DMS153 (cell line): ENCODE measurements around the gene TBCD.
"Not testable (repeated sequence)": the region's sequence is repeated elsewhere in the genome, so short reads cannot be mapped to it uniquely, and the experiment has no call there.

Source experiments
- DNase-seq: peaks from one replicate; lab custom pipeline; 2025; lab: John Stamatoyannopoulos, UW

Gene TBCD

DNA sequence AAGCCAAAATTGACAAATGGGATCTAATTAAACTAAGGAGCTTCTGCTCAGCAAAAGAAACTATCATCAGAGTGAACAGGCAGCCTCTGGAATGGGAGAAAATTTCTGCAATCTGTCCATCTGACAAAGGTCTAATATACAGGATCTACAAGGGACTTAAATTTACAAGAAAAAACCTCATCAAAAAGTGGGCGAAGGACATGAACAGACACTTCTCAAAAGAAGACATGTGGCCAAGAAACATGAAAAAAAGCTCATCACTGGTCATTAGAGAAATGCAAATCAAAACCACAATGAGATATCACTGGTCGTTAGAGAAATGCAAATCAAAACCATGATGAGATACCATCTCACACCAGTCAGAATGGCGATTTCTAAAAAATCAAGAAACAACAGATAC is 203.2 kb downstream of the TBCD start:
- not testable (repeated sequence) for DNase-seq

DNA sequence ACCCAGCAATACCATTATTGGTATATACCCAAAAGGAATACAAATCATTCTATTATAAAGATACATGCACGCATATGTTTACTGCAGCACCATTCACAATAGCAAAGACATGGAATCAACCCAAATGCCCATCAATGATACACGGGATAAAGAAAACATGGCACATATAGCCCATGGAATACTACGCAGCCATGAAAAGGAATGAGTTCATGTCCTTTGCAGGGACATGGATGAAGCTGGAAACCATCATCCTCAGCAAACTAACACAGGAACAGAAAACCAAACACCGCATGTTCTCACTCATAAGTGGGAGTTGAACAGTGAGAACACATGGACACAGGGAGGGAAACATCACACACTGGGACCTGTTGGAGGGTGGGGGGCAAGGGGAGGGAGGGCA is 203.8 kb downstream of the TBCD start:
- not testable (repeated sequence) for DNase-seq

DNA sequence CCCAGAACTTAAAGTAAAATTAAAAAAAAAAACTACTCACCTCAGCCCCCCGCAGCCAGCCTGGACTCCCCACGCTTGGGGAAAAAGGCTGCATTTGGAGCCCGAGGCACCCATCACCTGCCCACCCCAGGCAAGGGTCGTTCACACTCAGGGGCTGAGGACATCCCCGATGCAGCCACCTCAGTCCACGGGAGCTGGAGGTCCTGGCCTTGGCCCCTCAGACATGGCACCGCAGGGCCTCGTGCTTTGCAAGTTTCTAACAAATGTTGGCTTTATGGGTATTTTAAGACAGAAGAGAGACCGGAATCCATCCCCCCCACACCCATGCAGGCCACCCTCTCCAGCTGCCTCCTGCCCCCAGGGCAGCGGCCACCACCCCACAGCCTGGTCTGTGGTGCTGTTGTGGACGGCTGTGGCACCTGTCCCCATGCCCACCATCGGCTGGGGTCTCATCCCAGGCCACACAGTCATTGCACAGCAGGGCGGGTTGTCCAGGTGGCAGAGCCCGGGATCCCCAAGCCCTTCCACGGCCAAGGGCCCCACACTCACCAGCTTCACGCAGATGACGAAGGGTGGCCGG is 204.4 kb downstream of the TBCD start:
- no peak for DNase-seq

DNA sequence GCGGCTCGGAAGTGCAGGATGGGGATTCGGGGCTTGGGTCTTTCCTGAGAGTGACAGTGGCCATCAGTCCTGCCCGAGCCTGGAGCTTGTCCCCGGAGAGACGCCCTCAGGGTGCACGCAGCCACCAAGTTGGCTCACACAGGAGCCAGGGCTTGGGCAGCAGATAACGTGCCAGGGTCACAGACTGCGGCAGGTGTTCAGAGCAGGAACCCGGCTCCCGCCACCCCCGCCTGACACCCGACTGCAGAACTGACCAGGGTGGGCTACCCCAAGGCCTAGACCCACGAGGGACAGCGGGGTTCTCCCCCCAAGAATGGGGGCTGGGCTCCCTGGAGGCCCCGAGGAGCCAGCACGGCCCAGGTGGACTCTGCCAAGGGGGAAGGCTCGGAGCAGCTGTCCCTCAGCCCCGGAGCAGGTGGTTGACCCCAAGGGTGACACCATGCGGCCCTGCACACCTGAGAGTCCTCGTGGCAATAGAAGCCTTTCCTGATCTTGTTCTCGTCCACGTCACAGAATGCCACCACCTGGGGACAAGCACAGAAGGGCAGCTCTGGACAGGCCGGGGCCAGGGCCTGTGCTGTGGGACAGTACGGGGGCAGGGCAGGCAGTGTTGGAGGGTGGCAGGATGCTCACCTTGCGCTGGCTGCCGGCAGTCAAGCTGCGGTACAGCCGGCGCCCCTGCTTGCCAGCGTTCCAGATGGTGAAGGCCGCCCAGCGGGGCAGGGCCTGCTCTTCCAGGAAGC is 205.0 kb downstream of the TBCD start:
- DNase-seq = no peak

DNA sequence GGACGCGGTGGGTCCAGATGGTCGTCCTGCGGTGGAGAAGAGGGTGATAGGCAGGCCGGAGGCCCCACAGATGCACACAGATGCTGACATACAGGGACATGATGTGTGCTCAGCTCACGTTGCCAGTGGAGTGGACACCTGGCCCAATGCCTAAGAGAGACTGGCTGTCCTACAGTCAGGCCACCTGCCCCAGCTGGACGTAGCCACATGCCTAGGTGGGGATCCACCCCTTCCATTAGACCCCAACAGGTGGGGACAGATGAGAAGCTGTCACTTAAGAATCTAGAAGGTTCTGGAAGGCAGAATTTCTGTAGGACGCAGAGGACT is 205.6 kb downstream of the TBCD start:
- DNase-seq = no peak

DNA sequence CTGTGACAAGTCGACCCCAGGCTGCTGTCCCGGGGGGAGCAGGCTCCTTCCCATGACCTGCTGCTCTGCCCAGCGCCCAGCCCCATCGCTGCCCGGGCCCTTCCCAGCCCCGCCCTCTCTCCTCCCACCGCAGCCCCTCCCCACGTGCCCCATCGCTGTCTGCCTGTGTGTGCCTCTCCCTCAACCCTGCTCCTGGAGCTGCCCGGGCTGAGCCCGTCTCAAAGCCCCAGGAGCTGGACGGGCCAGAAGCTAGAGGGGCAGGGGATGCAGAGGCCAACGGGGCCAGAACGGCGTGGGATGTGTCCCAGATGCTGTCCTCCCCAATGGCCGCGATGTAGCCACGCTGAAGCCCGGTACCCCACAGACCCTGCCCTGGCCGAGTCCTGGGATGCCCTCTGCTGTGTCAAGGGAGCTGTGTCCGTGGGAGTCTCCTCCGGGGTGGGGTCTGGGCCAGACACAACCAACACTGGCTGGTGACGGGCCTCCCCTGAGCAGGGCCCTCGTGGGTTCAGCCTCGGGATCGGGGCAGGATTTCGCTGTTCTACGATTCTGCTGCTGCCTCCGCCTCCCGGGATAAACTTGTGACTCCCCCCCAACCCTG is 206.2 kb downstream of the TBCD start:
- DNase-seq = no peak

DNA sequence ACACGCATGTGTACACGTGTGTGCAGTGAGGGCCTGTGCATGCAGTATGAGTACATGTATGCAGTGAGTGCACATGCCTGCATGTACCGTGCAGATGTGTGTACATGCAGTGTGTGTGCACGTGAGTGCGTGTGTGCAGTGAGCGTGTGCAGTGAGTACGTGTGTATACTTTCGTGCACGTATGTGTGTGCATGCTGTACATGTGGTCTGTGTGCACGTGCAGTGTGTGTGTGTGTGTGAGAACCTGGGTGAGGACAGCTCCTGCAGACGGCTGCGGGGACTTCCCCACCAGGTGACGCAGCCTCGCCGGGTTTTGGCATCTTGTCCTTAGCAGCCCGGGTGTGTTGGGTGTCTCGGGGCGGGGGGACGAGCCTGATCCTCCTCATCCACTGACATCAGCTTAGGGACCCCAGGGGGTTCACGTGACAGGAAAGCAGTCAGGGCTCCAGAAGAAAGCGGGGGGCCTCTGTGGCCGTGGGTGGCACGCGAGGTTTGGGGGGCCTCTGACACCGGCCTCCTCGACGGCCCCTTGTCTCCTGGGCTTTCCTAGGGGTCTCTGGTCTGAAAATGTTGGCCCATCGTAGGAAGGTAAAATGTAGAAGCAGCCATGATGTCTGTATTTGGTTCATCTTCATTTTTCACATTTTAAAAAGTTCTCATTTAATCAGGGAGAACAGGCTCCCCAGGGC is 207.5 kb downstream of the TBCD start:
- DNase-seq = no peak

DNA sequence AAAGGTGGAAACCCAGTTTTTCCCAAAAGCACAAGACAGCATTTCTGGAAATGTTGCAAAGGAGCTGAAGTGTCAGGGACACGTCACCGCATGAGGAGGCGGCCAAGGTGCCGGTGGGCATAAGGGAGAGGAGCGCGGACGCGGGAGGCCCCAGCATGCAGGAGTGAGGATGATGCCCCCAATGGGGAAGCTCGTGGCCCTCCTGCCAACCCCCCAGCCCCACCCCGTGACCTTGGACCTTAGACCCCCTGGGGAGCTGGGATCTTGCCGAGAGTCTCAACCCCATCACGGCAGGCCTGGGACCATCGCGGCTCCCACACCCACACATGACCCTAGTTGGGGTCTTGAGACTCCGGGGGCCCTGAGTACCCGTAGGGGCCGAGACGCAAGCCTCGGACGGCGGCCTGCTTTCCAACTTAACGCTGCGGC is 208.1 kb downstream of the TBCD start:
- no peak for DNase-seq

DNA sequence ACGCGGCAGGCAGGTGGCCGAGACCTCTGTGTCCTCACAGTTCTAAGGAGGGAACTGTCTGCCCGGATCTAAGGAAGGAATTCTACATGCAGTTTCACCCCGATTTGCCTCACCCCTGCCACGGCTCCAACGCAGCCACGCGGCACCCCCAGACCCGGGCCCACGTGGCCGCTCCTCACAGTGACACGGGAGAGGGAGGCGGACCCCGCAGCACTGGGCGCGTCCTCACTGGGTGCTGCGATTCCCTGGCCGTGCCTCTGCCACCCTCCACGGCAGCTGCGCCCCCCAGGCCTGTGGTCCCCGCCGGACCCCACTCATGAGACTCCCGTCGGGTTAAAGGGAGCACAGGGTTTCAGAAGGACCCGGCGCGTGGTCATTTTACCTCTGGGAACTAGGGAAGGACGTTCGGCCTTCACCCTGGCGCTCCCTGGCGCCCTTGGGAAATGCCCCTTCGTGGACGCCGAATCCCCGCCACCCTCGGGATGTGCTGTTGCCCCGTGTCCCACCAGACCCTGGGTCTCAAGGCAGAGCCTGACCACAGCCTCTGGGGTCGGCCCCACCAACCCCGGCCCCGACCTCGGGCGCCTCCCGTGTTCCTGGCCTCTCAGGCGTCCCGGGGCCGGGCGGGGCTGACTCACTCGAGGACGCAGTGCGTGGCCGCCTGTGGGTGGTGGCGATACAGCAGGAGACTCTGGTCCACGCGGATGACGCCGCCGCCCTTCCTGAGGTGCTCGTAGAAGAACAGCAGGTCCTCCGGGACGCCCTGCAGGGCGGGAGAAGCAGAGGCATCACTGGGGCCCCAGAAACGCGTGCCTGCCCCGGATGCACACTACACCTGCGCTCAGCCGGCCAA is 208.8 kb downstream of the TBCD start:
- DNase-seq = no peak

DNA sequence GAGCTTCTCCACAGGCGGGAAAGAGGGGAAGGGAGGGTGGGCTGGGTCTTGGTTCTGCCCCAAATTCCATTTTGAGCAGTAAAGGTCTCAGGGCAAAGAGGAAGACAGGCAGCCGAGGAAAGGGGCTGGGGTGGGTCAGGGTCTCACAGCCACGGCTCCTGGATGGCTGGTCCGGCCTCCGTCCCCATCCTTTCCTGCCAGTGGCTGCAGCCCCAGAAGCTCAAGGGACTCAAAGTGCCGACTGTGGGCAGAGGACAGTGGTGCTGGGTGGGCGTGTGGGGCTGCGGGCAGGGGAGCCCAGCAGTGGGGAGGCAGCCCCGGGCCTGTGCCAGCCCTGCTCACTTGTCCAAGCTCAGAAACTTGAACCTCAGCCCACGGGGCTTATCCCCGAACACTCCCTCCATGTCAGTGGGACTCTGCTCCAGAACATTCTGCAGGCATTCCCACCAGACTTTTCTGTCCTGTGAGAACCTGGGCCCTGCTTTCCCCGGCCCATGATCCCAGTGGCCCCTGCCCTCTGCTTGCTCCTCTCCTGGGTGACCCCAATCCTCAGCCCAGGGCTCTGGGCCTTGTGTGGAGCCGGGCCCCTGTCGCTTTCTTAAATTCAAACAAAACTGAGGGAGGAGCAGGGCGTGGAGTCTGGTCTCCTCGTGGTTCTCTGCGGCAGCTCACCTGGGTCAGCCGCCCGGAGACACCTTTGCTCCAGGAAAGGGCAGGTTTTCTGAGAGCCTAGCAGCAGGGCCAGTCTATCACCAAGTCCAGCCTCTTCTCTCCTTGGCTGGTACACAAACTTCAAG is 209.7 kb downstream of the TBCD start:
- DNase-seq = no peak

DNA sequence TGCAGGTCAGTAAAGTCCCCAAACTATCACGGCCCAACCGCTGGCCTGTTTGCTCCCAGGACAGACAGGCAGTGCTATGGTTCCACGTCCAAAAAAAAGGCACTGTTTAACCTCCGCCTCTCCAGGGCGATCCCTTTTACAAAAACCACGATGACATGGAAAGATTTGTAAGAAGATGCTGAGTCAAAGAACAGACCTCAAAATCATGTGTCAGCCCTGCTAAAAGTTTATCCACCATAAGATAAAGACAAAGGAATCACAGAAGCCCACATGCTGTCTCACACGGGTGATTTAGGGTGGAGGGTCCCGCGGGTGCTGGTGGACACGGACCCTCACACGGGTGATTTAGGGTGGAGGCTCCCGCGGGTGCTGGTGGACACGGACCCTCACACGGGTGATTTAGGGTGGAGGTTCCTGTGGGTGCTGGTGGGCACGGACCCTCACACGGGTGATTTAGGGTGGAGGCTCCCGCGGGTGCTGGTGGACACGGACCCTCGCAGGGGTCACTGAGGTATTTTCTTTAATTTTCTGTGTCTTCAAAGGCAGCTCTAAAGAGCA is 210.4 kb downstream of the TBCD start:
- DNase-seq = no peak

DNA sequence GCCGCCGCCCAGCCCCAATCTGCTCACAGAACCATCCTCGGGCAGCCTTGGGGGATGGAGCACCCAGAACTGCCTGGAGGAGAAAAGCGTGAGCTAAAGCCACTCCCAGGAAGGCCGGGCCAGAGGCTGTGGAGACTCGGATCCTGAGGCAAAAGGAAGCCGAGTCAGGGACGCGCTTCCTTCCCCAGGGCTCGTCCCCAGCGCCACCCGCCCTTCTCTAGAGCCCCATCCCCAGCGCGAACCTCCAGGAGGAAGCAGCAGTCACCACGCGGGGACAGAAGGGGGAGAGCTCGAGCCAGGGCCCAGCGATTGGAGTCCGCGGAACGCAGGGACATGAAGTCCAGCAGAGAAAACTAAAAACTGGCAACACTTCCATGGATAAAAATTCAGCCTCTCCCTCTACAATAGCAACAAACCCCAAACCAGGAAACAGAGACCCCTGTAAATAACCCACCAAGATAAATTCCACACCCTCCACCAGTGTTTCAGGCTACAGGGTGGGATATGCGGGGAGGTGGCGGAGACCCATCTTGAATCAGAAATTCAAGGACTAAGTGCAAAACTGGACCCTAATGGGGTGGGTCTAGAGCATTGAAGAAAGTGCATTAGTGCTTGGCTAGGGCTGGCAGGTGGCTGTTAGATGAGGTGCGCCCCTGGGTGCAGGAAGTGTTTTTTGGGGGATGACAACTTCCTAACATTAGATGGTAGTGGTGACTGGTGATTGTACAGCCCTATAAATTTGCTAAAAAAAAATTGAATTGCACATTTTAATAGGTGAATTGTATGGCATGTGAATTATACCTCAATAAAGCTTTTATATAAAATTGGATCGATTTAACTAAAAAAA is 211.5 kb downstream of the TBCD start:
- peak; percentile 41 for DNase-seq

DNA sequence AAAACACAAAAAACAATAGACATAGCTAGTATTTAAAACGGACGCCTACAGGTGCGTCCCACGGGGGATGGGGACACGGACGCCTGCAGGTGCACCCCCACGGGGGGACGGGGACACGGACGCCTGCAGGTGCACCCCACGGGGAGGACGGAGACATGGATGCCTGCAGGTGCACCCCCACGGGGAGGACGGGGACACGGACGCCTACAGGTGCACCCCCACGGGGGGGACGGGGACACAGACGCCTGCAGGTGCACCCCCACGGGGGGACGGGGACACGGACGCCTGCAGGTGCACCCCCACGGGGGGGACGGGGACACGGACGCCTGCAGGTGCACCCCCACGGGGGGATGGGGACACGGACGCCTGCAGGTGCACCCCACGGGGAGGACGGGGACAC is 212.6 kb downstream of the TBCD start:
- DNase-seq = not testable (repeated sequence)

DNA sequence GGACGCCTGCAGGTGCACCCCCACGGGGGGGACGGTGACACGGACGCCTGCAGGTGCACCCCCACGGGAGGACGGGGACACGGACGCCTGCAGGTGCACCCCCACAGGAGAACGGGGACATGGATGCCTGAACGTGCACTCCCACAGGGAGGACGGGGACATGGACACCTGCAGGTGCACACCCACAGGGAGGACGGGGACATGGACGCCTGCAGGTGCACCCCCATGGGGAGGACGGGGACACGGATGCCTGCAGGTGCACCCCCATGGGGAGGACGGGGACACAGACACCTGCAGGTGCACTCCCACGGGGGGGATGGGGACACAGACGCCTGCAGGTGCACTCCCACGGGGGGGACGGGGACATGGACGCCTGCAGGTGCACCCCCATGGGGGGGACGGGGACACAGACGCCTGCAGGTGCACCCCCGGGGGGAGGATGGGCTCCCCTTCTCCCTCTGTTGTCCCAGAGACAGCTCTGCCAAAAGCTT is 213.0 kb downstream of the TBCD start:
- DNase-seq = no peak

DNA sequence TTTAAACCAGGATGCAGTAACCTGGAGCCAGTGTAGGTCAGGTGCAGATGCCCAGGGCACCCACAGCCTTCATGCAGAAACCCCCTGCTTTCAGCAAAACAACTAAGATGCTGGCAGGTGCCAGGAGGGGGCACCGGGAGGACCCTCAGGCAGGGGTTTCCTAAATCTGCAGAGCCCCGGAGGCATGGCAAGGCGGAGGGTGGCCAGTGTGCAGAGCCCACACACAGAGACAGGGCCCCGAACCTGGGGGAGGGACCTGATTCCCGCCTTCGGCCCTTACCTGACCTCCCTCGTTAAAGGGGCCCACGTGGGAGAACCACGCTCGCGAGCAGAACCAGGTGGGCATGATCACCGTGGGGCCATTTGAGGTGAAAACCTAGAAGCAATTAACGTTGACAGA is 213.5 kb downstream of the TBCD start:
- DNase-seq = no peak

DNA sequence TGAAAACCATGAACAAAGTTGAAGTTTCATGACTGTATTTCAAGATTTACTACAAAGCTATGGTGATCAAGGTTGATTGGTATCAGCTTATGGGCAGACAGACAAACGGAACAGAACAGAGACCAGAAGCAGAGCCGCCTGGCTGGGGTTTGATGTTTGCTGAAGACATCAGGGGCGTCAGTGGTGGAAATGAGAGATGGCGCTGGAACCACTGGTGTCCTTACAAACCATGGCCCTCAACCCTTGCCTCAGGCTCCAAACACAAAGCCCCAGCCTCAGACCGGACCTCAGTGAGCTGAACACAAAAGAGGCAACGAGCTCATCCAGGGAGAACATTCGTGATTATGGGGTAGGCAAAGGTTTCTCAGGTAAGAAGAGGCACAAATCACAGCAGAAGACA is 214.6 kb downstream of the TBCD start:
- no peak for DNase-seq

DNA sequence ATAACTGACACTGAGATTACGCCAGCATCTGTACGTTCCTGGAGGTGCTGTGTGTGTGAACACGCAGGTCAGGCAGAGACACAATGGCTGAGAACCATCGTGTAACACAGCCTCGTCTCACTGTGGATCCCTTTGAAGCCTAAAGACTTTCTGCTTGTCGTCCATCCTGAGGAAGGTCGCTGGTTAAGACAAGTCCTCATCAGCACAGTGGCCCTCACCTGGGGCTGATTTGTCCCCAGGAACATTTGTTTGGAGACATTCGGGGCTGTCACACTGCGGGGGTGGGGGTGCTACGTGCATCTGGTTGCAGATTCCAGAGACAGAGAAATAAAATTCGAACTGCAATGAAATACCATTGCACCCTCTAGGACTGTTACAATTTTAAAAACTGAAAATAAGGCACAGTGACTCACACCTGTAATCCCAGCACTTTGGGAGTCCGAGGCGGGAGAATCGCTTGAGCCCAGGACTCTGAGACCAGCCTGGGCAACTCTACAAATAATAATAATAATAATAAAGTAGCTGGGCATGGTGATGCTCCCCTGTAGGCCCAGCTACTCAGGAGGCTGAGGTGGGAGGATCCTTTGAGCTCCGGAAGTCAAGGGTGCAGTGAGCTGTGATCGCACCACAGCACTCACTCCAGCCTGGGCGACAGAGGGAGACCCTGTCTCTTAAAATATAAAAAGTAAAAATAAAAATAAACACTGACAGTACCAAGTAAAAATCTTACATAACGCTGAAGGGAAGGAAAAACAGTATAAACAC is 215.6 kb downstream of the TBCD start:
- DNase-seq = no peak

DNA sequence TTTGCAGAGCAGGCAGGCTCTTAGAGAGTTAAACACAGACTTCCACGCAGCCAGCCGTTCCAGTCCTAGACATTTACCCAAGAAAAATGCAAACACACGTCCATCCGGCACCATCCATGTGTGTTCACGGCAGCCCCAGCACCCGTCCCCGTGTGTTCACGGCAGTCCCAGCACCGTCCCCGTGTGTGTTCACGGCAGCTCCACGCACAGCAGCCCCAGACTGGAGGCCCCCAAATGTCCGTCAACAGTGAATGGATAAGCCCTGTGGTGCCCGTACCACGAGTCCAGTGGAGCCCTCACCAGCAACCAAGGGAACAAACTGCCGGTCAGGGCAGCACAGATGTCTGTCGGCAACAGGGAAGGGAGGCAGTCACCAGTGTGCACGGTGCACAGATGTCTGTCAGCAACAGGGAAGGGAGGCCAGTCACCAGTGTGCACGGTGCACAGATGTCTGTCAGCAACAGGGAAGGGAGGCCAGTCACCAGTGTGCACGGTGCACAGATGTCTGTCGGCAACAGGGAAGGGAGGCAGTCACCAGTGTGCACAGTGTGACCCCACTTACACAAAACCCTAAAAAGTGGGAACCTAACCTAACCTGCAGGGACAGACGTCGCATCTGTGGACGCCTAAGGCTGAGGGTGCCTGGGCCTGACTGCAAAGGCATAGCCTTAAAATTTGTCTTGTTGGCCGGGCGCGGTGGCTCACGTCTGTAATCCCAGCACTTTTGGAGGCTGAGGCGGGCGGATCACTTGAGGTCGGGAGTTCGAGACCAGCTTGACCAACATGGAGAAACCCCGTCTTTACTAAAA is 216.4 kb downstream of the TBCD start:
- not testable (repeated sequence) for DNase-seq
